SH-SY5Y (cell line): ENCODE measurements around the gene LRFN2.

Source experiments
- GATA2 ChIP-seq: IDR thresholded peaks from 2 replicates; pipeline ENCODE4 v1.6.1; 2011; ENCODE audit warnings: mild to moderate bottlenecking, low read depth, low read length
- GATA3 ChIP-seq: IDR thresholded peaks from 2 replicates; pipeline ENCODE4 v1.6.1; 2011; ENCODE audit warnings: low read depth, mild to moderate bottlenecking, low read length, moderate library complexity

- TF ChIP-seq GATA3 (no peak), GATA2 (no peak)
Observed at GRCh38 chr6:40623932-40624331, 36.8 kb upstream of the LRFN2 start.
